ENCODE results near the gene L3MBTL3.

Gene L3MBTL3

DNA sequence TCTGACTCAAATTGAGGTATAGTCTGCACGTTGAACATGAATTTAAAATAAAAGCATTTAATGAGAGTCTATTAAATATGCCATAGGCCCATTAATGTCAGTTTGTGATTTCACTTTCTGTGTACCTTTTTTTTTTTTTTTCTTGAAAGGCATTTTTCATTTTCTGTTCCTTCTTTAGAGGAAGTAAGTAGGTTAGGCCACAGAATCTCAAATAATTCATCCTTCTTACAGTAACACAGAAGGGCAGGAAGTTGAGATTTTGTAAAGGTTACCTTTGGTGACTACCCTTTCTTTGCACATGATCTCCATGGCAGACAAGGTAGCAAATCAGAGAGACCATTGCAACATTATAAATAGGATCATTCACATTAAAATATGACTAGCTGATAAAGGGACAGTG lies 9.6 kb downstream of the L3MBTL3 start:
- no peak for DNase-seq (ENCODE audit: low spot score)

DNA sequence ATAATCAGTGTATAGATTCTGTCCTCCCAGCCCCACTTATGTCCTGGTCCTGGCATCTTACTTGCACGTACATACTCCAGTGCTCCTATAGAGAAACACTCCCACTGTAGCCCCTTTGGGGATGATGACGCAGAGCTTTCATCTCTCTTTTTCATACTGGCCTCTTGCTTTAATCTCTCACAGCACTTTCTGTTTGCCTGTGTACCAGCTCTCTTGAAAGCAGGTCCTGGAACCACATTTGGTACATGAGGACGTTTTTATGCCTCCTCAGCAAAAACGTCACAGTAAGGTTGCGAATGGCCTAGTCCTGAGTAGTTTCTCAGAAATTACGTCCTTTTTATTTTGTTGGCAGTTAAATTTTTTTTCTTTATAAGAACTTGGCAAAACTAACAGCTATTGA lies 10.8 kb downstream of the L3MBTL3 start:
- no peak for DNase-seq (ENCODE audit: low spot score)

DNA sequence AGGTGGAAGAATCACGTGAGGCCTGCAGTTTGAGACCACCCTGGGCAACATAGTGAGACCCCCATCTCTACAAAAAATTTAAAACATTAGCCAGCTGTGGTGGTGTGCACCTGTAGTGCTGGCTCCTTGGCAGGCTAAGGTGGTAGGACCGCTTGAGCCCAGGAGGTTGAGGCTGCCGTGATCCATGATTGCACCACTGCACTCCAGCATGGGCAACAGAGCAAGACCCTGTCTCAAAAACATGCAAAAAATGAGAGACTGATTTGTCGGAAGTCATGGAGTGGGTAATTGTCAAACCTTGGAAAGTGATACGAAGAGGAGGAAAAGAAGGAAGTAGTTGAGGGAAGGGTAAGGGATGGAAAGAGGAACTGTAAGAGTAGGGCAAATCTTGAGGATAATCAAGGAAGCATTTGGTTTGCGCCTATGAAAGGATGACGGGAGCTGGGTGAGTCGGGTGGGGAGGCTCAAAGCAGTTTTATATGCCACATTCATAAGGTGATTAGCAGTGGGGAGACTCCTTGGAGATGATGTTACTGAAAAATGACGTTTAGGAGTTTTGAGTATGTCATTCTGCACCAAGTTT lies 14.5 kb downstream of the L3MBTL3 start:
- DNase-seq (ENCODE audit: low spot score), result no peak

GRCh38 chr6:130033949-130034348 lies 15.6 kb downstream of the L3MBTL3 start:
- DNase-seq (ENCODE audit: low spot score), result no peak

- DNase-seq (ENCODE audit: low spot score), result no peak
These were observed 16.2 kb downstream of the L3MBTL3 start for GRCh38 chr6:130034378-130035146.

DNA sequence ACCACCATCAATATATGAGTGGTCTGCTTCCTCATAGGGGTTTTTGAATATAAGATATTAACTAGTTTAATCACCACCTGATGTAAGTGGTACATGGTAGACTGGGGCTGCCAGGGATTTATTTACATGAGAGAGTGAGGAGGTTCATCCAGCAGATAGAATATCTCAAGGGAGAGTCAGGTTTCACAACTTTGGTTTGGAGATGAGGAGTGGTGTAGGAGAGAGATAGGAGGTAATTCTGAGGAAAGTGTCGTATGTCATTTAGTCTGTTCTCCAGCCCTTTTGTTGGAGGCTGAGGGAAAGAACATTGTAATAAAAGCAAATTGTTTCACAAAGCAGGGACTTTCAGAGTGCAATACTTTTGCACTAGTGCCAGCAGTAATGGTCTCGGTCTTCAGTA lies 16.8 kb downstream of the L3MBTL3 start:
- DNase-seq (ENCODE audit: low spot score), result no peak

DNA sequence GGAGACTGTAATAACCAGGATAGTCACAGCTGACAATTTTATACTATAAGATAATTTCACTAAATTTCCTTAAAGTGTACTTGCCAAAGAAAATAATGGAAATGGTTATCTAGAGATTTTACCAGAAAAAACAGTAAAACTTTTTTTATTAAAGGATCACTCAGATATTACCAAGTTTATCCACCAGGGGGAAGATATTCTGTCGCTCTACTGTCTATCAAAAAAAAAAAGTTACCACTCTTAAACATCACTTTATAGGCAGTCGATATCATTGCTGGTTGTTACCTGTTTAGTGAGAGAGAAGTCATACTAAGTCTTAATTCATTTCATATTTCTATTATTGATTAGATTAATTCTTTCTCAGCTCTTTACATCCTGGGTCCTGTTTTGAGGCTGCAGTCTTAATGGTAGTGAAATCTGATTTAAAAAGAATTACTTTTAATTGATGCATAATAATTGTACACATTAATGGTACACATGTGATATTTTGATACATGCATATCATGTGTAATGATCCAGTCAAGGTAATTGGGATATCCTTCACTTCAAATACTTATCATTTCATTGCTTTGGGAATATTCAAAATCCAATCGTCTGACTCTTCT lies 18.9 kb downstream of the L3MBTL3 start:
- DNase-seq (ENCODE audit: low spot score), result peak; percentile 17

DNA sequence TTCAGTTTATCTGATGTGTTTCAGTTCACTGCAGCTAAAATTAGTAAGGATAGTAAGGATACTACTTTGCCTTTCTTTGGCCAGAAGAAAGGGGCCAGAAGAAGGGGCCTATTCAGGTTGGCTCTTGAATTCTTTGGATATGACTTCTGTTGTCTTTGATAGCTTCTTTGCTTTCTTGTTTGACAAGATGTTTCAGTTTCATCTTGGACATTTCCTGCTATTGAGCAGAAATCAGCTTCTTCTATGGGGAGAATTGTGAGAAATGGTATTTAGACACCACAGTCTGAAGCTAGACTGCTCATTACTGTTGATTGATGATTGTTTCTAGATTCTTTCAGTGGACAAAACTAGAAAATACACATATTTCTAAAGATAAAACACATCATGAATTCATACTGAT lies 23.2 kb downstream of the L3MBTL3 start:
- no peak for DNase-seq (ENCODE audit: low spot score)

GRCh38 chr6:130043344-130043743 lies 25.0 kb downstream of the L3MBTL3 start:
- no peak for DNase-seq (ENCODE audit: low spot score)

- DNase-seq (ENCODE audit: low spot score), result no peak
These were observed 27.2 kb downstream of the L3MBTL3 start for GRCh38 chr6:130045622-130046021.

- DNase-seq (ENCODE audit: low spot score), result no peak
These were observed 28.3 kb downstream of the L3MBTL3 start for GRCh38 chr6:130046671-130047070.

DNA sequence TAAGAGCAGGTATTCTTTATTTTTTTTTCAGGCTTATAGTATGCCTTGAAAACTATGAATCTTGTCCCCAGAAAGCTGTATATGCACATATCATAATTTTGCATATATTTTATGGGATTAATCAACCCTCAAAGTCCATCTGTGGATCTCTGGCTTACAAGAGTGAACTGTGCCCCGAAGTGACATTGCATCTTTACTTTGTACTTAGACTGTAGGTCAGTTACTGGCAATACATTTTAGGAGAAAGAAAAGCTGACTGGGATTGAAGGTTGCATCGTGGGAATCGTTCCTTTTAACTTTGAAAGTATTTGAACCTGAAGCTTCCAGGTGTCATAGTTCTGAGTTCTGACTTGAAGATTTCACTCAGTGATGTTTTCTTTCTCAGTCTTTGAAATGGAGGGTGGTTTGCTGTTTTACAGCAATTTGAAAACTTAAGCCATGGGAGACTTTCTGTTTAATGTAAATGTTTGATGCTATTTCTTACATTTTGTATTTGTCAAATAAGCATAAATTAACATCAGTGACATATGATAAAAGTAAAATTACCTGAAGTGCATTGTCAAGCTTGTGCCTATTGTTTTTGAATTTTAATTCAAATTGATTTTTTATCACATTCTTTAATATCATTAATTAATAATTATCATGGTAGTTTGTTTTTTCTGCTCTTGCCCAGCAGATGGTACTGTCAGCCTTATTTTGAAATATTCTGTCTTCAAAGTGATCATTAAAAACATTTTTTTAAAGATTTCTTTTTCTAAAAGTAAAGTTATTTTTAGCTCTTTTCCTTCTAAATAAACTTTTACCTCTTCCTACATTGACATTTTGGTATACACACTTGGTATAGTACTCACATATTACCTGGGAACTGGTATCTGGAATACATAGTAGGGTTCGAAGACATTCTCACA lies 29.0 kb downstream of the L3MBTL3 start:
- DNase-seq (ENCODE audit: low spot score), result no peak

GRCh38 chr6:130050230-130050629 lies 31.8 kb downstream of the L3MBTL3 start:
- DNase-seq (ENCODE audit: low spot score), result no peak

GRCh38 chr6:130054725-130055124 lies 36.3 kb downstream of the L3MBTL3 start:
- DNase-seq (ENCODE audit: low spot score), result no peak

GRCh38 chr6:130055271-130055670 lies 36.9 kb downstream of the L3MBTL3 start:
- DNase-seq (ENCODE audit: low spot score), result no peak

- no peak for DNase-seq (ENCODE audit: low spot score)
These were observed 39.1 kb downstream of the L3MBTL3 start for GRCh38 chr6:130057495-130057894.

DNA sequence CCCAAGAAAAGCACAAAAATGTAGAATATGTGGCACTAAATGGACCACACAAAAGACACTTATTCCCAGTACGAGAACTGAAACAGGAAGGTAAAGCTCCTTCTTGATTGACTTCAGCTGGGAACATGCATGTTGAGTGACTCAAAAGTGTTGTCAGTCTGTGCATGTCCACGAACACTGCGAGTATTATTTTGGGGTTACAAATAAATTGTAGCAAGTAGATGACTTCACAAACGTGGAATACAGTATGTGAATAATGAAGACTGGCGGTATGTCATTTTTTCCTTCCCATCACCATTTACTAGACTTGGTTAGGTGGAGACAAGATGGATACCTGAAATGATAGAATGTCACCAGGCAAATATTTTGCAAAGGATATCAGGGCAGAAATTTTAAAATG lies 45.4 kb downstream of the L3MBTL3 start:
- no peak for DNase-seq (ENCODE audit: low spot score)

DNA sequence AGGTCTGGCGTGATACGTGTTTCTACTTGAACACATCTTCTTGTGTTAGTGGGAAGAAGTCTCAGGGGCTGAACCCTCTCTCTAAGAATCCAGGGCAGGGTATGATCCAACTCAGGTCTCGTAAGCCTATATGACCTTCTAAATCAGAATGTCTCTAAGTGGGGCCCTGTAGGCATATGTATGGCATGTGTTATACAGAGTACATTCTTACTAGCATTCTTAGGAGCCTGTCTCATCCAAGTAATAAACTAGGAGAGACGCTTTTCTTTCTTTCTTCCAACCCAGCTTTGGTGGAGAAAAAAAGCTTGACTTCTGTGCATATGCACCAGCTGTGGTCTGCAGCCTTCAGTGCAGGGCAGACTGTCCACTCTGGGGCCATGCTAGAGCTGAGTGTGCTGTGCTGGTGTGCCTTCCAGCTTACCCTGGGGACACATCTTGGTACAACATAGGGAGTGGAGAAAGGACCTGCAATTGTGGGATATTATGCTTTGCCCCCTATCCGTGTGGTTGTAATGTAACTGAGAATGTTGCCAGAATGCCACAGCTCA lies 47.3 kb downstream of the L3MBTL3 start:
- no peak for DNase-seq (ENCODE audit: low spot score)

DNA sequence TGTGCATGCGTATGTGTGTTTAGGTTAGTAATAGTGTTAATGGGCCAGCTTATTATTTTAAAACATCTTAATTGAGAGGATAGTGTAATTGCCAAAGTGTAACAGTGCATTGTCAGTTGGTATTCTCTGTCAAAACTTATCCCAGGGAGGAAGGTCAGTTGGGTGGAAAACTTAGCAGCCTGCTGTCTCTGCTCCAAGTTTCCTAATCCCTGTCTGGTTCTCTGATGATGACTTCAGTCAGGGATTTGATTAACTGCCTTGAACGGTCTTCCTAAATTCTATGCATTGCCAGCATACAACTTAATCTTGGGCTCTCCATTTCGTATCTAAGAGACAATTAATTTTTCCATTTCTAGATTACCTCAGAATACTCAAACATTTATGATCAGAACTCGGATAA lies 51.1 kb downstream of the L3MBTL3 start:
- no peak for DNase-seq (ENCODE audit: low spot score)

GRCh38 chr6:130070326-130070725 lies 51.9 kb downstream of the L3MBTL3 start:
- no peak for DNase-seq (ENCODE audit: low spot score)

GRCh38 chr6:130070792-130071191 lies 52.4 kb downstream of the L3MBTL3 start:
- DNase-seq (ENCODE audit: low spot score), result no peak

GRCh38 chr6:130075879-130076460 lies 57.6 kb downstream of the L3MBTL3 start:
- DNase-seq (ENCODE audit: low spot score), result no peak
